Gastrocnemius medialis (tissue), 4 donors: ENCODE data around the gene LCA5.

ENCODE experiments used
- POLR2A ChIP-seq, 2 donors: fragments of 450-650 bp; IDR thresholded peaks; one replicate each; pipeline ENCODE4 v1.6.1; 2017; ENCODE audit warnings: antibody characterized with exemption in 2 of 2, mild to moderate bottlenecking in 2 of 2, moderate library complexity in 2 of 2
- TF ChIP-seq, protein P1 (sequence below), 5 experiments: fragments of 450-650 bp in 3 of 5; fragments of 200-600 bp in 2 of 5; sonication (generic) in 2 of 5; IDR thresholded peaks in 4 of 5; conservative IDR thresholded peaks in 1 of 5; 1 replicate in 4 of 5; 2 replicates in 1 of 5; pipeline ENCODE4 v1.5.1; 2016 to 2019; ENCODE audit warnings: antibody characterized with exemption in 5 of 5, mild to moderate bottlenecking in 3 of 5, moderate library complexity in 3 of 5

- TF ChIP-seq, protein P1, sequence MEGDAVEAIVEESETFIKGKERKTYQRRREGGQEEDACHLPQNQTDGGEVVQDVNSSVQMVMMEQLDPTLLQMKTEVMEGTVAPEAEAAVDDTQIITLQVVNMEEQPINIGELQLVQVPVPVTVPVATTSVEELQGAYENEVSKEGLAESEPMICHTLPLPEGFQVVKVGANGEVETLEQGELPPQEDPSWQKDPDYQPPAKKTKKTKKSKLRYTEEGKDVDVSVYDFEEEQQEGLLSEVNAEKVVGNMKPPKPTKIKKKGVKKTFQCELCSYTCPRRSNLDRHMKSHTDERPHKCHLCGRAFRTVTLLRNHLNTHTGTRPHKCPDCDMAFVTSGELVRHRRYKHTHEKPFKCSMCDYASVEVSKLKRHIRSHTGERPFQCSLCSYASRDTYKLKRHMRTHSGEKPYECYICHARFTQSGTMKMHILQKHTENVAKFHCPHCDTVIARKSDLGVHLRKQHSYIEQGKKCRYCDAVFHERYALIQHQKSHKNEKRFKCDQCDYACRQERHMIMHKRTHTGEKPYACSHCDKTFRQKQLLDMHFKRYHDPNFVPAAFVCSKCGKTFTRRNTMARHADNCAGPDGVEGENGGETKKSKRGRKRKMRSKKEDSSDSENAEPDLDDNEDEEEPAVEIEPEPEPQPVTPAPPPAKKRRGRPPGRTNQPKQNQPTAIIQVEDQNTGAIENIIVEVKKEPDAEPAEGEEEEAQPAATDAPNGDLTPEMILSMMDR (IDR thresholded peaks at IDR 0.05 in 4 of 5, conservative IDR thresholded peaks at IDR 0.05 in 1 of 5), result no peak
- no peak for TF ChIP-seq POLR2A (IDR thresholded peaks at IDR 0.05)
These were observed 86.2 kb downstream of the LCA5 start for GRCh38 chr6:79450984-79451383.
